CD4-positive, alpha-beta T cell treated with Interleukin-6 at 100 ng/mL for 8 hours (primary cell): ENCODE results near the gene BTNL9.
"Not testable (repeated sequence)": the region's sequence is repeated elsewhere in the genome, so short reads cannot be mapped to it uniquely, and the experiment has no call there.

ENCODE experiments used
- DNase-seq: peaks from one replicate; pipeline ENCODE4 v3.0.0-alpha.2; 2020; ENCODE audit warnings: mixed read lengths, low spot score

BTNL9 gene

DNA sequence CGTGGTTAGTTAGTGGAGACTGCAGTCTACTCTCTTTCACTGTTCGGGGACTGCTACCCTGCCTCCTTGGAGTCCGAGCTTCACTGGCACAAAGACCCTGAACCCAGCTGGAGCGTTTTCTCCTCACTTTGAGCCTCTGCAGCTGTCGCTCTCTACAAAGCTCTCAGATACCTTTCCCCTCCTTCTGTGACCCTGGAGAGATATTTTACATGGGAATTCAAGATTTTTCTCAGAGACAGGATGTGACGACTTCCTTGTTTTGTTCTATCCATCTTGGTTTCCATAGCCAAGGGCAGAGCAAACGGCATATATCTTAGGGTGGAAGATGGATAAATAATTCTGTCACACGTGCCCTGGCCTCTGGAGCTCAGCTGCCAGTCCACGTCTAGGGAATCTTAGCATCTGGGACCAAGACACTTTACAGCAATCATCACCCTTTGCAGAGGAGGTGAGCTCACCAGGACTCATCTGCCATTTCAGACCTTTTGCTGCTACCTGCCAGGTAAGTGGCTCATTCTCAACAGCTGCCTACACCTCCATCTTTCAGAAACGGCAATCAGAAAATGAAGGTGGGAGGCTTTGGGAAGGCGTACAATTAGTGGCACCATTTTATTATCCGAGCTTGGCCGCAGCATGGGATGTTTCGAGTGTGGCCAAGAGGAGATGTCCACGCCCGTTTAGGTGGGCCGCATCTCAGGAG is at the start of gene BTNL9:
TSS of gene BTNL9 (plus strand) at position 336 of the 700 bp plus-strand sequence. CDS start 5,224 bp downstream, outside the sequence.
- DNase-seq, result no peak

DNA sequence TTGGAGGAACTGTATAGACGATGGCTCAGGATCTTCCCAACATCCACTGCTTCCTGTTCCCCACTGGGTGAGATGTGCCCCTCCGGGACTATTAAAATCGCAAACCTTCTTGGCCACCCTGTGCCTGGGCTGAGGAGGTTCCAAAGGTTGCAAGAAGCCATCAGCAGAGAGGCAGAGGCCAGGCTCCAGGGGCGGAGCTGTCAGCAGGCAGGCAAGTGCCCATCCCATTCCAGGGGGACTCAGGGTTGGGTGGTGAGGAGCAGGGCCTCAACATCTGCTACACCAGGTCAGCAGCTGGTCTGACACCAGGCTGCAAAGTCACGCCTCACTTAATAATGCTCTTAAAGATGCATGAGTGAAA is 49.2 kb upstream of the BTNL9 start:
- DNase-seq, result no peak

DNA sequence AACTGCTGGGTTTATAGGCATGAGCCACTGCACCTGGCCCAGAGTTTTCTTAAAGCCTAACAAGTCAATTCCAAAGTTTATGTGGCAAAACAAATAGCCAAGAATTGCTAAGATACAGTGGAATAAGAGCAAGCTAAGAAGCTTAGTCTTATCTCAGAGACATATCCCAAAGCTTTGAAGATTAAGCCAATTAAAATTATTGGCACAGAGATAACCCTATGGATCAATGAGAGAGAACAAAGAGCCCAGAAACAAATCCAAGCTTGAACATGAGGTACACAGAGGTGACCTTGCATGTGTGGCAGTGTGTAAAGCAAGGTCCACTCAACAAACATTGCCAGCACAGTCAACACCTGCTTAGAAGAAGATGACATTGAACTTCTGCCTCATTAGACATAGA is 38.1 kb upstream of the BTNL9 start:
- DNase-seq, result no peak

DNA sequence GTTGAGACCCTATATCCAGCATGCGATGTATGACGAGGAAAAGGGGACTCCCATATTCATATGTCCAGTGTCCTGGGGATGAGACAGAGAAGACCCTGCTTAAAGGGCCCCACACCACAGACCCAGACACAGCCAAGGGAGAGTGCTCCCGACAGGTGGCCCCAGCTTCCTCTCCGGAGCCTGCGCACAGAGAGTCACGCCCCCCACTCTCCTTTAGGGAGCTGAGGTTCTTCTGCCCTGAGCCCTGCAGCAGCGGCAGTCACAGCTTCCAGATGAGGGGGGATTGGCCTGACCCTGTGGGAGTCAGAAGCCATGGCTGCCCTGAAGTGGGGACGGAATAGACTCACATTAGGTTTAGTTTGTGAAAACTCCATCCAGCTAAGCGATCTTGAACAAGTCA is 34.3 kb upstream of the BTNL9 start:
- DNase-seq, result no peak

DNA sequence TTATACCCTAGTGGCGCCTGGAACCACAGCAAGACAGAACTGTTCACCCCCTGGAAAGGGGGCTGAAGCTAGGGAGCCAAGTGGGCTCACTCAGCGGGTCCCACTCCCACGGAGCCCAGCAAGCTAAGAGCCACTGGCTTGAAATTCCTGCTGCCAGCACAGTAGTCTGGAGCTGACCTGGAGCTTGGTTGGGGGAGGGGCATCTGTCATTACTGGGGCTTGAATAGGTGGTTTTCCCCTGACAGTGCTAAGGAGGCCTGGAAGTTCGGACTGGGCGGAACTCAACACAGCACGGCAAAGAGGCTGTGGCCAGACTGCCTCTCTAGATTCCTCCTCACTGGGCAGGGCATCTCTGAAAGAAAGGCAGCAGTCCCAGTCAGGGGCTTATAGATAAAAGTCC is 31.9 kb upstream of the BTNL9 start:
- no peak for DNase-seq

DNA sequence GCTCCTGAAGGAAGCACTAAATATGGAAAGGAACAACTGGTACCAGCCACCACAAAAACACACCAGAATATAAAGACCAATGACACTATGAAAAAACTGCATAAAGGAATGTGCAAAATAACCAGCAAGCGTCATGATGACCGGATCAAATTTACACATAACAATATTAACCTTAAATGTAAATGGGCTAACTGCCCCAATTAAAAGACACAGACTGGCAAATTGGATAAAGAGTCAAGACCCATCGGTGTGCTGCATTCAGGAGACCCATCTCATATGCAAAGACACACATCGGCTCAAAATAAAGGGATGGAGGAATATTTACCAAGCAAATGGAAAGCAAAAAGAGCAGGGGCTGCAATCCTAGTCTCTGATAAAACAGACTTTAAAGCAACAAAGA is 30.0 kb upstream of the BTNL9 start:
- not testable (repeated sequence) for DNase-seq

DNA sequence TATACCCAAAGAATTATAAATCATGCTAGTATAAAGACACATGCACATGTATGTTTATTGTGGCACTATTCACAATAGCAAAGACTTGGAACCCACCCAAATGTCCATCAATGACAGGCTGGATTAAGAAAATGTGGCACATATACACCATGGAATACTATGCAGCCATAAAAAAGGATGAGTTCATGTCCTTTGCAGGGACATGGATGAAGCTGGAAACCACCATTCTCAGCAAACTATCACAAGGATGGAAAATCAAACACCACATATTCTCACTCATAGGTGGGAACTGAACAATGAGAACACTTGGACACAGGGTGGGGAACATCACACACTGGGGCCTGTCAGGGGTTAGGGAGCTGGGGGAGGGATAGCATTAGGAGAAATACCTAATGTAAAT is 25.4 kb upstream of the BTNL9 start:
- not testable (repeated sequence) for DNase-seq

DNA sequence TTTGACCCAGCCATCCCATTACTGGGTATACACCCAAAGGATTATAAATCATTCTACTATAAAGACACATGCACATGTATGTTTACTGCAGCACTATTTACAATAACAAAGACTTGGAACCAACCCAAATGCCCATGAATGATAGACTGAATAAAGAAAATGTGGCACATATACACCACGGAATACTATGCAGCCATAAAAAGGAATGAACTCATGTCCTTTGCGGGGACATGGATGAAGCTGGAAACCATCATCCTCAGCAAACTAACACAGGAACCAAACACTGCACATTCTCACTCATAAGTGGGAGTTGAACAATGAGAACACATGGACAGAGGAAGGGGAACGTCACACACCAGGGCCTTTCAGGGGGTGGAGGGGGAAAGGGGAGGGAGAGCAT is 22.6 kb upstream of the BTNL9 start:
- not testable (repeated sequence) for DNase-seq

DNA sequence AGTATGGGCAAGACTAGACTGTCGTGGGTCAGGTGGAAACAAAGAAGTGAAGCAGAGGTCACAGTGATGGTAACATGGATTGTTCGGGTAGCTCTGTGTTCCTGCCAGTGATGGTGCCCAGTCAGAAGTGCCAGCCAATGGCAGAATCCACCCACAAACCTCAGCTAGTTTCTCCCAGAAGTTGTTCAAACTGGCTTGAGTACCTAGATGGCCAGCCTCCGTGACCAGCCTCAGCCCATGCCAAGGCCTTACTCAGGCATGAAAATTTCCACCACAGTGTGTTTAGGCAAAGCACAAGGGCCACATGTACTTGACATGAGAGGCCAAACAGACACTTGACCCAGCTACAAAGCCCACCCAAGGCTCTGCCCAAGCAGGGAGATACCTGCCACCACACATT is 19.4 kb upstream of the BTNL9 start:
- no peak for DNase-seq

DNA sequence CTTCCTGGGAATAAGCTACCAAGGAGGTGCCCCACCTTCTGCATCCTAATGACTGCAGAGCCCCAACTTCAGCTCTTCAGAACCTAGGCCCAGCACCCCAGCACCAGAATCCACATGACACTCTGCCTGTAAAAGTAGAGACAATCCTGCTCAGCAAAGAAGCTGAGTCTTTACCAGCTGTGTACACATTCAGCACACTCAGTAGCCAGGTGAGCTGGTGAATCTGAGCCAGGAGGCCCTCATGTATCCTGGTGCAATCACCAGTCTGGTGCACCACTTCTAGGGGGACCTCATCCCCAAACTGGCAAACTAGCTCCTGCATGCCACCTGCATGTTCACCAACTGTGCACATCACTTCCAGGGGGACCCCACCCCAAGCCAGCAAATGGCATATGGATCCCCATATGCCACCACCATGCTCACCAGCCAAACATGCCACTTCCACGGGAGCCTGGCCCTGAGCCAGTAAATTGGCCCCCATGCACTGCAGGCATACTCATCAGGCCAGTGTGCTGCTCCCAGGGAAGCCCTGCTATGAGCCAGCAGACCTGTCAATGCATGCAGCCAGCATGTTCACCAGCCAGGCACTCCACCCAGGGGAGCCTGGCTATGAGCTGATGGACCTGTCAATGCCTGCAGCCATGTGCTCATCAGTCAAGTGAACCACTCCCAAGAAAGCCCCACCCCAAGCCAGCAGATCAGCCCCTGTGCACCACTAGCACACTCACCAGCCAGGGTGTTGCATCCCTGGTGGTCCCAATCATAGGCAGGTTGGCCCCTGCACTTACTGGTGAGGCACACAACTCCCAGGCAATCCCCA is 15.6 kb upstream of the BTNL9 start:
- no peak for DNase-seq

DNA sequence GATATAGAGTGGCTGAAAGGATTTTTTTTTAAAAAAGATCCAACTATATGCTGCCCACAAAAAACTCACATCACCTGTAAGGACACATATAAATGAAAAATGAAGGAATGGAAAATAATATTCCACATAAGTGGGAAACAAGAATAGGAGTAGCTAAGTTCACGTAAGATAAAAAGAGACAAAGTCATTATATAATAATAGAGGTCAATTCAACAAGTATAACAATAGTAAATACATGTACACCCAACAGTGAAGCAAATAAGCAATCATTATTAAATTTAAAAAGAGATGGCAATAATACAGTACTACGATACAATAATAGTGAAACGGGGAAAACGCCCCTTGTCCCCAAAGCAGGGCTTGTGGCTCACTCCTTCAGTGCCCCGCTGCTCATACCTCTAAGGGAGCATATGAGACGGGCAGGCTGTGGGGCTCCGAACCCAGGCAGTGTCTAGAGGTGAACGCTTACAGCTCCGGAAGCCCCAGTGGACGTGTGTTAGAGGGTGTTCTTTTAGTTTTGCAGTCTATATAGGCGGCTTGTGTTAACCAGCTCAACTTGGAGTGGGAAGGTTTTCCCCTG is 12.5 kb upstream of the BTNL9 start:
- no peak for DNase-seq

DNA sequence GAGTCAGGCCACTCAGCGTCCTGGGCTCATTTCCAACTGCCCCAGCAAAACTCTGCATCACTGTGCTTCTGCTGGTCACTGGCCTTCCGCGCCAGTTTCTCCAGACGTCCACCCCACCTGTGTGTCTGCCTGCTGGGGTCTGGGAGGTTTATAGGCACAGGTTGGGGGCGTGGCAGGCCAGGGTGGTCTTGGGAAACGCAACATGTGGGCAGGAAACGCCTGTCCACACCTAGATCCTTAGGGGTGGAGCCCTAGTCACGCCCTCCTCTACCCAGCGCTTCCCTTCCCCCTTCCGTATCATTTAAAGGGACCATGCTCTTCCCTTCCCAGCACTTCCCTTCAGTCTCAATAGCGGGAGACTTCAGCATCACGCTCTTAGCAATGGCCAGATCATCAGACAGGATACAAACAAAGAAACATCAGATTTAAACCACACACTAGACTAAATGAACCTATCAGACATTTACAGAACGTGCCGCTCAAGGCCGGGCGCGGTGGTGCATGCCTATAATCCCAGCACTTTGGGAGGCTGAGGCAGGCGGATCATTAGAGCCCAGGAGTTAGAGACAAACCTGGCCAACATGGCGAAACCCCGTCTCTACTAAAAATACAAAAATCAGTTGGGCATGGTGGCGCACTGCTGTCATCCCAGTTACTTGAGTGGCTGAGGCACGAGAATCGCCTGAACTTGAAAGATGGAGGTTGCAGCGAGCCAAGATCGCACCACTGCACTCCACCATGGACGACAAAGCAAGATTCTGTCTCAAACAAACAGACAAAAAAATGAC is 11.8 kb upstream of the BTNL9 start:
- DNase-seq, result no peak

DNA sequence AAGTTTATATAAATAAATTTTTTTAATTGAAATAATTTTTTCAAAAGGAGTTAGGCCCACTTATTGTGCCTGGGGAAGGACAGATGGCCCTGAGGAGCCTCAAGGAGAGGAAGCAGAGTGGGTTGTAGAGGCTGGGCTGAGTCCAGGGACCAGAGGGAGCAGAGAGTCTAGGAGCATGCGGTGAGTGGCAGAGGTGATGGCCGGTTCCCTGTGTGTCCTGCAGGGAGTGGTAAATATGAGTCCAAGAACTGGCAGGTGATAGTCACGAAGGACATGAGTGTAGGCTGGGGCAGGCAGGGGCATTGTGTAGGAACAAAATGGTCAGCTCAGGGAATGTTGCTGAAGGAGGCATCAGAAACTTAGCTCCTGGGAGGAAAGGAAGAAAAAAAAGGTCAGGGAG is 8.3 kb upstream of the BTNL9 start:
- DNase-seq, result no peak

DNA sequence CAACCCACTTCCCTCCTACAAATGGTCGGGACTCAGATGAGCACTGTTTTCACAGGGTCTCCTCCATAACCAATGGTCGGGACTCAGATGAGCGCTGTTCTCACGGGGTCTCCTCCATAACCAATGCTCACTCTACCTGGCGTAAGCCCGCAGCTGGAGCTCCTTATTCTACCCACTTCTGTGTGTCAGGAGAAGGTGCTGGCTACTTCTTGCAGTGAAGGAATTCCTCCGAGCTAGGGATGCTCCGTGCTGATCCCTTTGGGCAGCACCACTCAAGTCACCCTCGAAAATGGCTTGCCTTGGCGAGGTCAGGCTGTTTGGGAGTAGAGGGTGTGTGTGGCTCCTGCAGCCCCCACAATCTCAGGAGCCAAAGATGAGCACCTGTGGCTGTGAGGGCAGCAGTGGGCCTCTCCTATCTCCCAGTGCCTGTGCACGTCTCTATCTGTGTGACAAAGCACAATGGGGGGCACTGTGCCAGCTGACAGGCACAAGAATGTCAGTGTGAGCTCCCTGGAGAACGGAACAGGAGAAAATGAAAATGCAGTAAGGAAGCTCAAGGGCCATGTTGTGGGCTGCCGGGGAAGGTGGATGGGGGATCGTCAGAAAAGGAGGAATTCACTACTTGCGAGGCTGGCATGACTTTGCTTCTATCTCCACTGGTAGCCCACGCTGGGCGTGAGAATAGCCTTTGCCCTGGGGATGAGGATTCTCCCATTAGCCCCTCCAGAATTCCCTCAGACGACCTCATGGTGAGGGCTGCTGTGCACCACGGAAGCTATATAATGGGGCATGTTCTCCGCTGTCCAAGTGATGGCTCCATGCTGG is 3.9 kb upstream of the BTNL9 start:
- no peak for DNase-seq

DNA sequence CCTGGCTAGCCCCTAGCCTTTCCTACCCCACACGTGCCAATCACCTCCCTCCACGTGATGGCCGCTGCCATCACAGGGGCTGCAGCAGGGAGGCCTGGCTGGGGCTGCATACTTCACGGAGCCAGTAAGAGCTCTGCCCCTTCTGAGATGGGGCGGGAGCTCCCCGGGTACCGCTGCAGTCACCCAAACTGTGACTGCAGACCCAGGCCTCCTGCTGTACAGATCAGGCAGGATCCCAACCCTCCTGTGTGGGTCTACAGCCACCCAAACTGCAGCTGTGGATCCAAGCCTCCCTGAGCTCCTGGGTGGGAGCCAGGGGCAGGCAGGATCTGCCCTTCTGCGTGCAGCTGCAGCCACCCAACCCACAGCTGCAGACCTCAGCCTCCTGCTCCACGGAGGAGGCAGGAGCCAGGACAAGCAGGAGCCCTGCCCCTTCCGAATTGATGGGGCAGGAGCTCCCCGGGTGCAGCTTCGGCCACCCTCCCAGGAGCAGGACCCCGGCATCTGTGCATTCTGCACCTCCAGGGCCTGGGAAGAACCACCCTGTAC is 3.2 kb upstream of the BTNL9 start:
- DNase-seq, result no peak

DNA sequence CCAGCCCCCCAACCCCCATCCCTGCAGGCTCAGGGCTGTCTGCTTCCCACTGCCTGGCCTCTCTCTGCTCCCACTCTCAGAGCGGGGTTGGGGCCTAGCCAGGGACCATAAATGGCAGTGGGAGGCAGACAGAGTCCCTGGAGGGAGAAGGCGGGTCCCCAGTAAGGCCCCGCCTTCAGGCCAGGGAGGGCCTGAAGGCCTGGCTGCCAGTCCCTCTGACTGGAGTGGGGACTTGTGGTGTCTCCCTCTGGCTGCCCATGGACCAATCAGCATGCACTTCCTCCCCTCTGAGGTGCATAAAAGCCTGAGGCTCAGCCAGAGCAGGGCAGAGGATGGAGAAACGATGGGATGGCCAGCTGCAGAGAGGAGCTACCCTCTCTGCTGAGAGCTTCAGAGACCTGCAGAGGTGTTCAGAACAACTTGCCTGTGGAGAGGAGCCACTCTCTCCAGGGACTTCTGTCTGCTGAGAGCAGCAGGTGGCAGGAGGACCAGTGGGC is 2.7 kb upstream of the BTNL9 start:
- no peak for DNase-seq

DNA sequence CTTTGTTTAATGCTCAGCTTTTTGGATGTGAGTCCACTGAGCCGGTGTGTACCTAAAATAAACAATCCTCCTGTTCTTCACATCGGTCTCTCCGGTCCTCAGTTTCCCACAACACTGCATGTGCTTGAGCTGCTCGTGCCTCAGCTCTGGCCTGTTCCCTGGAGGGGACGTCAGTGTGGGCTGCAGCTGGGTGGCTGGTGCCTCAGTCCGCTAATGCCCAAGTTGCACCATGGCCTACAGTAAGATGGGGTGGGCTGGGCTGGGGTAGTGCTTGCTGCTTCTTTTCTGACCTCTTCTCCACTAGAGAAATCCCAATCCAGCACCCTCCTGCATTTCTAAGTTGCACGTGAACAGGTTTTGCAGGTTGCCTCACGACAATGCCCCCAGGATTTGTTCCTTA is 595 bp upstream of the BTNL9 start:
- no peak for DNase-seq

DNA sequence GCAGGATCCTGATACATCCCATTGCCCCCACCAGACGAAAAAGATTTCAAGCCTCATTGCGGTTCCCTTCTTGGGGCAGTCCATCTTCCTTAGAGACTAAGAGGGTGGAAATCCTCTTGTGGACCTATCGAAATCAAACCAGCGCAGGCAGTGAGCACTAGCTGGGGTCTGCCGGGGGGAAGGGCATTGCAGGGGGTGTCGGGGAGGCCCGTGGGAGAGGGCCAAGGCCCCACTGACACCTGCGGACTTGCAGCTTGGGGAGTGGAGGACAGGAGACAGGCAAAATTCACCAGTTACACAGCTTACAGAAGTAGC is 522 bp downstream of the BTNL9 start:
- DNase-seq, result no peak

DNA sequence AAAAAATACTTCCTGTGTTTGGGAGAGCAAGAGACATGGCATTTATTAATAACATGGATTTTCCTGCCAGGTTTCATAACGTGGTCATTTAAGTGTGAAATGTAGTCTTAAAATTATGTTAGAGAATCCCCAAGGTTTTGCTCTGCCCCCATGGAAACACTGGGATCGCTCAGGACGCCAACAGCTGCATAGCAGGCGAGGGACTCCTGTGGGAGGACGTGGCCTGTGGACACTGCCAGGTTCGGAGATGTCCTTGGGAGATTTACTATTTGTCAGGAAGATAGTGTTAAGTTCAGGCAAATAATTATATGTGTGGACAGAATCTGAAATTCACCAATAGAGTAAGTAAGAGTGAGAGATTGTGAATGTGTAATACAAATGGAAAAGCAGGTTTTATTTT is 977 bp downstream of the BTNL9 start:
- DNase-seq, result no peak

DNA sequence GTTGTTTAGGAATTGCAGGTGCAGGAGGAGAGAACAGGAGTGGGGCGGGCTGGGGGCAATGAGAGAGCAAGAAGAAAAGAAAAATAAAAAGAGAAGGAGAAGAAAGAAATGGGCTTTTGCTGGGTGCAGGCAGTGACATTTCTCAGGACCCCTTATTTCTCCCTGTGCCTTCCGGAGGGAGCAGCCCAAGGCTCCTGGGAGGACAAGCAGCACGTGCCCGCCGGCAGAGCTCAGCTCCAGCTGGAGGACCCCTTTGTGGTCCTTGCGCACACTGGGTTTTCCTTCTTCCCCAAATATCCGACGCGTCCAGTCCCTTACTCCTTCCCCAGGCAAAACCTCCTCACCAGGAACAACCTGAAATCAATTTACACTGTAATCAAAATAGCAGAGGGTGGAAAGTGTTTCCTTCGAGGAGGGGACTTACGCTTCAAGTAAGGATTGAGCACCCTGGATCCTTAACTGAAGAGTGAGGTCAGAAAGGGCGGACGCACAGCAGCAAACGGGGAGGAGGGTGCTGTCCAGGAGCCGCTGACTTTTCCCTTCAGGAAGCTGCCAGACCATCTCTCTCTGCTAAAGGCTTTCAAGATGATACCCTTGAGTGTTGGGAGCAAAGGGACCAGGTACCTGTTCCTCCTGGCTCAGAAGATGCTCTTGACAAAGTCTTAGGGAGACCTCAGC is 2.1 kb downstream of the BTNL9 start:
- DNase-seq, result no peak

DNA sequence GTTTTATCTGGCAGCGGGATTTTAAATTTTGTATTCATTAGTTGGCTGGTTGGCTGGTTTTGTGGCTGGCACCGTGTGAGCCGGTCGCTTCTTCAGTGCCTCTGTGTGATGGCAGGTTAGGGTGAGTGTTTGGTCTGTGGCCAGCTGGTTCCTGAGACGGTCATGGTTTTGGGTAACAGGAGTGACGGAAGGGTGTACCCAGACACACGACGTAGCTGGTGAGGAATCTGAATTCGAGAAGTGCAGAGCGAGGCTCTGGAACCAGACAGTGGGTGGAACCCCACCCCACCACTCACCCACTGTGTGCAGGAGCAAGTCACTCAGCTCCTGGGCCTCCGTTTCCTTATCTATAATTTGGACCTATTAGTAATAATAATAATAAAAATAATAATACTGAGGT is 2.7 kb downstream of the BTNL9 start:
- DNase-seq, result no peak
